NCI-H1694 treated with DMSO at 0.1 percent for 48 hours (cell line): Measurements from ENCODE around the gene TPRA1.
A peak's percentile ranks its signal among the peaks of the same experiment; 100 is the strongest.

Experiments
- DNase-seq: peaks from one replicate; lab custom pipeline; 2025; lab: John Stamatoyannopoulos, UW

TPRA1 gene

DNA sequence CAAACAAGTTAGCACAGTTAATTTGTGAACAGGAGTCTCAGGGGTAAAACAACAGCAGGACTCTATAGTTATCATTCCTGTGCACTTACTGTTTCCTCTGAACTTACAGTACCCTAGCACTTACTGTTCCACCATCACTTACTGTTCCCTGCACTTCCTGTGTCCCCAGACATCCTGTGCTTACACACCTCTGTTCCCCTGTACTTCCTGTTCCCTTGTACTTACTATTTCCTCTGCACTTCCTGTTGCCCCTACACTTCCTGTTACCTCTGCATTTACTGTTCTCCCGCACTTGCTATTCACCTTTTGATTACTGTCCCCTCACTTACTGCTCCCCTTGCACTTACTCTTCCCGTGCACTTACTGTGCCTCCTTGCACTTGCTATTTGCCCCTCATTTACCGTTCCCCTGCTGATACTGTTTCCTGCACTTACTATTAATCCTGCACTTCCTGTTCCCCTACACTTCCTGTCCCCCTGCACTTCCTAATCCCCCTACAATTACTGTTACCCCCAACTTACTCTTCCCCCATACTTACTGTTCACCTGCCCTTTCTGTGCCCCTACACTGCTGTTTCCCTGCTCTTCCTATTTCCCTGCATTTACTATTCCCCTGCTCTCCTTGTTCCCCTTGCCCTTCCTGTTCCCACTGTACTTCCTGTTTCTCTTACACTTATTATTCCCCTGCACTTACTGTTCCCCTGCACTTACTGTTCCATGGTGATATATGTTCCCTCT lies 30.3 kb downstream of the TPRA1 start:
- DNase-seq: no peak

DNA sequence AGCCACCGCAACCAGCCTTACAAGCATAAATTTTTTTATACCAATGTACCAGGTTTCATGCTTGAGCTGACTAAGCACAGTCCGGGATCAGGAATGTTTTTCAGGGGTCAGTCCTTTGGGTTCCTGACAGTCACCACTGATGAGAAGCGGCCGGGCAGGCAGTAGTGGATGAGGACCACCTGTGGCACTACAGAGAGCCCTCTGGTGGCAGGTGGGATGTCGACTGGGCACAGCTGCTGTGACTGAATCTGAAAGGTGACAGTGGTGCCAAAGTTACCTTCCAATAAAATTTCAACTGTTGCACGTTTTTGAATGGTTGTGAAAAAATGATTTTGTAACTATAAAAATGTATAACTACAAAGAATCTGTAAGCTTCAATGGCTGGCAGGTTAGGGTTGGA lies 34.0 kb downstream of the TPRA1 start:
- no peak for DNase-seq

DNA sequence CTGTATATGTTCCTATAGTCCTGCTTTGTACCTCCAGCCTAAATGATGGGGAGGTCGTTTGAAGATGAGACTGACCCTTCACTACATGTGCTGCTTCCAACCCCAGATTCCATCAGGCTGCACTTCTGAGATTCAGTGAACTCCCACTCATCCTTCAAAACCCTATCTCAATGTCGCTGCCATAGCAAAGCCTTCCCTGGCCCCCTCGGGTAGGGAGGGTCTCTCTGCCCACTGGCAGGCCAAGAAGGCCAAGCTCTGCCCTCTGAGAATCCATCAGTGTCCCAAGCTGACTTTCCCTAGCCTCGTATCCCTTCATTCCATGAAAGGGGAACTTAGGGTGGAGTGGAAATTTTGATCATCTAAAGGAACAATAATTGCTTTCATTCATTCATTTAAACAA lies 35.4 kb downstream of the TPRA1 start:
- DNase-seq: no peak

DNA sequence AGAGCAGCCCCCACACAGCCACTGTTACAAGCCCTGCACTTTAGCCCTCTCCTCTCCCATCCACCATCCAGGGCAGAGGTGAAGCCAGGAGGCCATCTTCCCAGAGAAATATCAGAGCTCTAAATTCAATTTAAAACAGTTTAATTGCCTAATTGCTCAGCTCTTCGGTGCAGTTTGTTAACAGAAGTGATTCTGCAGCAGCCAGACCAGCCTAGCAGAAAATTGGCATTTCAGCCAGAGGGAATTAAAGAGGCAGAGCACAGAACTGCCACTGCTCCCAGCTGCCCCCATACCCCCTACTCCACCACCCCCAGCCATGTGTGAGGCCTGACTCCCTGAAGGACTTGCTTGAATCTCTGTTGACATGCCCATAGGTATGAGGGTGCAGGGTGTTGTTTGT lies 38.5 kb downstream of the TPRA1 start:
- DNase-seq: peak; percentile 64

DNA sequence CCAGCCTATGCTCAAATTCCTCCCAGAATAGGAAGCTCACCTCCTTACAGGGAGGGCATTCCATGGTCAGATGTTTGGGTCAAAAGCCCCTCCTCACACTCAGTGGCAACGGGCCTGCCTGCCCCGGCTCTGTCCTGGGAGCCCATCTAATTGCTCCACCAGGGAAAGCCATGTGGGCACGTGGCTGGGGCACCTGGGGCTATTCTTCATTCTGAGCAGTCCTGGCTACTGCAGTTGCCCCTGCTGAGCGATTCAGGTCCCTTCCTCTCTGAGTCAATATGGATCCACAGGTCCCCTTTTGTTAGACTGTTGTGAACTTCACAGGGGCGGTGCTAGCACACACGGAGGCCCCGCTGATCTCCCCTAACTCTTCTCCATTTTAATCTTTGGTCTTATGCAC lies 39.4 kb downstream of the TPRA1 start:
- no peak for DNase-seq

DNA sequence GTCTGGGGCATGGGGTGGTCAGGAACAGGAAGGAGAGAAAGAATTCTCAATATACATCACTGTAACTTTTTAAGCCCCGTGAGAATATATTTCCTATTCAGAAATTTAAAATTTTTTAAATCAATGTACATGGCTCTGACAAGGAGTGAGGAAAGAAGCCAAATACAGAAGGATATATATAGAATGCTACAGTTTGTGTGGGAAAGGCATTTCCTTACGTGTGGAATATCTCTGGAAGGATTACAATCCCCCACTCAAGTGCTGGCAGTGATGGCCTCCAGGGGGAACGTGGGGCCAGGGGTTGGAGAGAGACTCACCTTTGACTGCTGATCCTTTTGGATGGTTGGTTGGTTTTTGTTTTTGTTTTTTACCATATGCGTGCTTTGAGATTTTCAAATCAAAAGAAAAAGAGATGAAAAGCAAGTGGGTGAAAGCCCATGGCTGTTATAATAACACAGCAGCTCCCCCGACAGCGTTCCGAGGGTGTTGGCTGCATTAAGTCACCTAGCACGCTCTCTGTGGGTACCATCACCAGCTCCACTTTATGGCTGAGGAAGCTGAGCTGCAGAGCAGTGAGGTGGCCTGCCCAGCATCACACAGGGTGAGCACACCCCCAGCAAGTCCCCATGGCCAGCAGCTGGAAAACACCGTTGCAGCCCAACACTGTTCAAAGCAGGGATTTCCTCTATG lies 39.9 kb downstream of the TPRA1 start:
- DNase-seq: no peak

DNA sequence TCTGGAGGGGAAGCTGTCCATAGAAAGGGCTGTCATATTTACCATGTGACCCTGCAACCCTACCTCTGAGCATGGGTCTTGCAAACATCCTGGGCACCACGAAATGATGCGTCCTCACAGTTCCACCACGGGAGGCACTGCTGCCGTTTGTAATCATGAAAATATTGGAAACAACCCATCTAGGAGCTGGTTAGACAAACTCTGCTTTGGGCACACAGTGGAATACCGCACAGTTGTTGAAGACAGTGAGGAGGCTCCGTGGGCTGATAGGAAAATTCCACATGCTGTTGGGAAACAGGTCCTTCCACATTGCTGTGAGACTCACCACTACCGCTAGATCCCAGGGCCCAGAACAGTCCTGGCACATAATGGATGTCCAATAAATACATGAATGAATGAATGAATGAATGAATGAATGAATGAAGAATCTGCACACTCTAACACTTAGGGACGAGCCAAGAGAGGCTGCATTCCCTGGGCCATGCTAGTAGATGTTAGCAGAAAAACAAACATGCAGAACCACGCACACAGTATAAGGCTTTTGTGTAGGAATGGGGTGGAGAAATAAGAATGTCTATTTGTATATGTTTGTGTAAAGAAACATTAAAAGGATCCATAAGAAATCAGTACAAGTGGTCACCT lies 40.6 kb downstream of the TPRA1 start:
- no peak for DNase-seq

DNA sequence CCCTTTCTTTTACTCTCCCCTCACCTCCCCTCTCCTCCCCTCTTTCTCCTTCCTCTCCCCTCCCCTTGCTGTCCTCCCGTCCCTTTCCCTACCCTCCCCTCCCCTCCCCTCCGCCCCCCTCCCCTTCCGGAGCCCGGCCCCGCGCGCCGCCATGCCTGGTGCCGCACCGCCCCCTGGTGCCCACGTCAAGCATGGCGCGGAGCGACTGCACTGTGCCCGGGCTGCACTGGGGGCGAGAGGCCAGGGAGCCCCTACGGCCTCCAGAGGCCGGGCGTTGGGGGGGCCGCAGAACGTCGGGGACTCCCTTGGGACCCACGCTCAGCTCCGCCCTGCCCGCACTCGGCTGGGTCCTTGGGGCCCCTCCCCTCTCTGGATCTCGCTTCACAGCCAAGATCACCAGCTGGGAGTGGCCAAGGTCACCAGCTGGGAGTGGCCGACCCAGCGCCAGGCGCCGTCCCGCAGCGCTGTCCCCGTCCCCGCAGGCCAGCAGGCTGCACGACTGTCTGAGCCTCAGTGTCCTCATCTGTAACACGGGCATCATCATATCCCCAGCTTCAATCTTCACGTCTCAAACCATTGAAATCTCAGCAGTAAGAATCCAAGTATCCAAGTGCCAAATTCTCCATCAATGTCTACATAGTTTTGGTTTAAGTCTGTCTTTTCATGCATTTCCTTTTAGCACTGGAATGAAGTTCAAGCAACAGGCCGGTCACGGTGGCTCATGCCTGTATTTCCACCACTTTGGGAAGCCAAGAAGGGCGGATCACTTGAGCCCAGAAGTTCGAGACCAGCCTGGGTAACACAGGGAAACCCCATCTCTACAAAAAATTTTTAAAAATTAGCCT lies 42.5 kb downstream of the TPRA1 start:
- peak; percentile 42 for DNase-seq

DNA sequence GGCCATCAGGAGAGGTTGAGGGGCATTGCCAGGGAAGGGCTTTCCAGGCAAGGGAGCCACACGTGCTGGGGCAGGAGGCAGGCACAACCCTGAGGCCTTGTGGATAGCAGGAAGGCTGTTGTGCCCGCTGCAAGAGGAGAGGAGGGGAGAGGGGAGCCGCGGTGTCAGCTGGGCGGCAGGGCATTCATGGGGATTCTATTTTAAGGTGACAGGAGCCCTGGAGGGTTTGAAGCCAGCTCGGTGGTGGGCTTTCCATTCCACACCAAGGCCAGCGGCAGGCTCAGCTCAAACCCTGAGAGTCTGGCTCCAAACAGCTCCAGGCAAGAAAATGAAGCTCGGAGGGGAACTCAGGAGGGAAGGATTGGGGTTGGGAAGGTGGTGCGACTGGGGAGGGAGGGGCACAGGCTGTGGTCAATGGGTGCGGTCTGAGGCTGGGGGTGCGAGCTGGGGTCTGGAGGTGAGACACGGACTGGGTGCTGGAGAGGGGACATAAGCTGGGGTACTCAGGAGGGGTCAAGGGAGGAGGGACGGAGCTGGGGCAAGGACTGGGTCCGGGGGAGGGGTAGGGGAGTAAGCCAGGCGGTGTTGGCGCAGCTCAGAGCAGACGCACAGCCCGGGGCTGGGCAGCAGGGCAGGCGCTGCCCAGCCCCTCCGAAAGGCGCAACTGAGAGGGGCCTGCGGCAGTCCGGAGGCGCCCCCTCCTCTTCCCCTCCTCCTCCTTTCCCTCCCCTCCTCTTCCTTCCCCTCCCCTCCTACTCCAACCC lies 43.4 kb downstream of the TPRA1 start:
- no peak for DNase-seq

DNA sequence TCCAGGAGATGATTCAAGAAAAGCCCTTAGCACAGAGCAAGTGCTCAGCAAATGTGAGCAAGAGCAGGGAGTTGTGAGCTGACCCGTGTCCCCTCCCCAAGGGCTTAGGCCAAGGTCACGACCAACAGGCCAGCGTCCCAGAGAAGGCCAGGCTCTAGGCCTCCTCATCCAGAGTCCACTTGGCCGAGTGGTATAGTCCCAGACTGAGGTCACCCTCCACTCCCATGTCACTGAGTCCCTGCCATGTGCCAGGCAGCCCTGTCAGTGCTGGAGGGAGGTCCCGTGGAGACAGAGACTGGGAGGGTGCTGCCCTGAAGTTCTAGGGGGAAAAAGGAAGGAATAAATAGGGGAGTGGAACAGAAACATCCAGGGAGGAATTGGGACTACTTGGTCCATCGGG lies 44.0 kb downstream of the TPRA1 start:
- no peak for DNase-seq

DNA sequence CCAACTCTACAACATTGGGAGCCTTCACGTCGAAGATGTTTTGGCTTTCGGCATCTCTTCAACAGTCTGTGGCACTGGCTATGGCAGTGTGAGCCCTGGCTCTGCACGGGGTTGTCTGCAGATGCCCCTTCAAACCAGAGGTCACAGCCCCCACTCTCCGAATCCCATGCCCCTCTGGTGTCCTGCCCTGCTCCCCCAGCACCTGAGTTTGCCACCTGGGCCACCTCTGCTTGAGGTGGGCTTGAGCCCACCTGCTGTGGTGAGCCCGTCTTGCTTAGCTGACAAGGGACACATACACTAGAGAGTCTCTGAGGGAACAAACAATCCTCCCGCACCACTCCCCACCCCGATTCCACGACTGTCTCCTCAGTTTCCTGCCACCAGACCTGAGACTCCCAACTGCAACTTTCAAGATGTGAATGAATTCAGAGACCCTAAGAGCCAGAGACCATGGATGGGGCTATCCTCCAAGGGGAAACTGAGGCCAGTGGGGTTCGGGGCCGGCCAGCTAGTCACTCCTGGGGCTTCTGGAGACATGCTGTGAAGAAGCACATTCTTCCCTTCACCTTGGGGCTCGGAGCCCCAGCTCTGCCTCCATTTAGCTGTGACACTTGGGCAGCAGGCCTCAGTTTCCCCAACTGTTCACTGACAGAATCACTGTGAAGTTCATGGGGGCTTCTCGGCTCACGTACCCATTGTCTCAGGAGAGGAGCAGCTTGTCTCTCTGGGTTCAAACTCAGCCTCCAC lies 44.6 kb downstream of the TPRA1 start:
- DNase-seq: no peak

DNA sequence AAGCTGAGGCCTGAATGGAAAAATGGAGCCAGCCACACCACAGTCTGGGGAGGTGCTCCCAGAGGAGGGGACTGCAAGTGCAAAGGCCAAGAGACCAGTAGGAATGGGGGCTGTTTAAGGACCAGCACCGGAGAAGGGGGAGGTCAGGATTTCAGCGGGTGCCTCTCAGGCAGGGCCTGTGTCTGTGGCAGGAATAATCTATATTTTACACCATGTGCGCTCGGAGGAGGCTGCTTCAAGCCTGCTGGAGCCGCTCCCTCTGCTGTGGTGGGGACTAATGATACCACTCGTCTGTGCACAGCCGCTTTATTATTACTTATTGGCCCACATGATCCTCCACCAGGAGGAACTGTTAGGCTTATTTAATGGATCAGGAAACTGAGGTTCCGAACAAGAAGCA lies 45.3 kb downstream of the TPRA1 start:
- peak; percentile 77 for DNase-seq

DNA sequence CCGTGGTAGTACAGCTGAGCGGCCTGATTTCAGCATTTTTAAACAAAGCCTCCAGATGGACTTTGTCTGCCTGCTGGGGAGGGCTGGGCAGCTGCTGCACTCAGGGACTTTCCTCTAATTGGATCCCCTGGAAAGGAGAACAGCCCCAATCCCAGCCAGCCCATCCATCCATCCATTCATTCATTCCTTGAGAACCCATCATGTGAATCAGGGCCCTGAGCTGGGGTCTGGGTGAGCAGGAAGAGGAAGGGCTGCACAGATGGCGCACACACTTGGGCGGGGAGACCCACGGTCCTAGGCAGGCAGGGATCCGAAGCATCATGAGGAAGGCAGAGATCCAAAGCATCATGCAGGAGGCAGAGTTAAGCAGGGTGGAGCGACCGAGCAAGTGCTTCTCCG lies 45.7 kb downstream of the TPRA1 start:
- DNase-seq: peak; percentile 93

DNA sequence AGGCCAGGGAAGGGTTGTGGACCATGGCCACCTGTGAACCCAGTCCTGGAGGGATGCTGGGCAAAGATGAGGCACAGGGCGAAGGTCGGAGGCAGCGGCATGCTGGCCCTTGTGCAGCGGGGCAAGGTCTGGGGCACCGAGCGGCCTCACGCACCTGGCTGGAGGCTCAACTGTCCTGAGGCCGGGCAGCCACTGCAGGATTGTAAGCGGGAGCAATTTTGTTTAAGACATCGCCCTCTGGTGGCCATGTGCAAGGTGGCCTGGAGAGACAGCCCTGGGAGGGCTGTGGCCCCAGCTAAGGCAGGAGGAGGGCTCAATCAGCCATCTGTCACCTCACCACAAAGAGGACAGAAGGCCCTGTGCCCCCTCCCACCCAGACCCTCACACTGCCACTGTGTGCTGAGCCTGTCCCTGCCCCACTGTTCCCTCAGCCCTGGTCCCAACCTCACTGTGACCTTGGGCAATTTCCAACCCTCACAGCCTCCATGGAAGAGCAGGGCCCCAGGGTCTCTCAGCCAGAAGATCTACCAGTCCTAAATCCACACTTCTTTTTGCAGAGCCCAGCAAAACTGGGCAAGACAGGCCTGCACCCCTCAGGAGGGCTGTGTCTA lies 46.2 kb downstream of the TPRA1 start:
- peak; percentile 93 for DNase-seq

DNA sequence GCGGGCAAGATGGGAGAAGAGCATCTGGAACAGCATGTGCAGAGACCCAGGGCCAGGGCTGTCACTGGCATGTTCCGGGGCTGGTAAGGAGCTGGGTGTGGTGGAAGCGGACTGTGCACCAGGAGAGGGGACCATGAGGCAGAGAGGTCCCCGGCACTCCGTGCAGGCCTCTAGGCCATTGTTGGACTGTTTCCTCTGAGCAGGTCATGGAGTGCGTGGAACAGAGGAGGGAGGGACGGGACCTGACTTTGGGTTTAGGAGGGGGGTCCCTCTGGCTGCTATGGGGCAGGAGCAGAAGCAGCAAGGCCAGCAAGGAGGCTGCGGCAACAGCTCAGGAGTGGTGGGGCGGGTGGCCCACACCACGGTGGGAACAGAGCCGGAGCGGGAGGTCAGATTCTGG lies 47.1 kb downstream of the TPRA1 start:
- no peak for DNase-seq

DNA sequence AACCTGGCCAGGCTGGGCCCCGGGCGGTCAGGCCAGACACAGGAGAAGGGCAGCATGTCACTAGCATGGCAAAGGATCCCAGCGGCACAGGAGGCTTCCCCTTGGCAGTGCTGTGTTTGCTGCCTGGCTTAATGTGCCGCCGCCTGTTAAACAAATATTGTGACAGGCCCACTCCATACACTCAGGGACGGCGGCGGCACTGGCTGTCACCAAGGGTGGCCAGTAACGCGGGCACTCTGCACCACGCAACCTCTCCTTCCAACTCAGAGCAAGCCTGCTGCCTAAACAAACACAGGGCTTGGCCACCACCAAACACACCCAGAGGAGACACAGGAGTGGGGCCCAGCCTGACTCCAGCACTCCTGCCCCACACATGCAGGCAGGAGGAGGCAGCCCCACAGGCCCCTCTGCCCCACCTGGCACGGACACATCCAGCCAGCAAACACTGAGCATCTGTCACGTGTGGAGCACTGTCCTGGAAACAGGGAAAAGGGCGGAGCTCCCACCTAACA lies 48.0 kb downstream of the TPRA1 start:
- peak; percentile 27 for DNase-seq

DNA sequence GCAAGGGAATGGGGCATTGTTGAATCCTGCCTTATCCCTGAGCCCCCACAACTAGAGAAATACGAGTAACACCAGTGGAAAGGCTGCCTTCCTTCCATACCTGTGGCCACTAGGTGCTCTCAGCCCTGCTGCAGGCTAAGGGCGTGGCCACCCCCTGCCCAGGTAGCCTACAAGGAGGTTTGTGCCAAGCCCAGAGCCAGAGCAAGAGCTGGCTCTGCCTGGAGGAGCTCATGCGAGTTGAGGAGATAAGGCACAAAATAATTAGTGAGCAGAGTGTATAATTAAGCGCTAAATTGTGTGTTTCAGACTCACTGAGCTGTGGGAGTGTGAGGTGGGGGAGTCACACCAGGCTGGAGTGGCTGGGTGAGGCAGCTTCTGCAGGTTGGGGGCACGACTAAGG lies 49.2 kb downstream of the TPRA1 start:
- DNase-seq: no peak

DNA sequence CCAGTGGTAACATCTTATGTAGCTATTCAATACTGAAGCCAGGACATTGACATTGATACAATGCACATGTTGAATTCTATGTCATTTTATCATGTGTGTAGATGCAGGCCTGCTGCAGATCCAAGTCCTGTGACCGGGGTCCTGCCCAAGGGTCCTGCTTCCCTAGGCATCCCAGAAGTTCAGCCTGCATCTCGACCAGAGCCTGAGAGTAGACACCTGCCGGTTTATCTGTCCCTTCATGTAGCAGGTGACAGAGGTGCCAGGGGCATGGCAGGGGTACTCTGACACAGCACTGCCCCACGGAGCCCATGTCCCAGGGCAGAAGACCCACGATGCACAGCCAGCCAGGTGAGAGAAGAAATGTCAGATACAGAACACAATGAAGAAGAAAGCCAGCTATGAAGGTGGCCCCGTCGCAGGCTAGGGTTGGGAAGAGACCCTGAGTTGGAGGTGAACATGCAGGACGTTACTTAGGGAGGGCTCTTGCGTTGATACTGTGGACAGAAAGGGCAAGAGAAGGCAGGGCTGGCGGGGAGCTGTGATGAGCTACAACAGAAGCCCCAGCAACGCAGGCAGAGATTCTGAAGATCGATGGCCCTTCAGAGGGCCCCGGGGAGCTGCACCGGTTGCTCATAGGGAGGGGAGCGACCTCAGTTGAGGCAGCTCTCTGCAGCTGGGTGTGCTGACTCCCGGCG lies 51.0 kb downstream of the TPRA1 start:
- DNase-seq: no peak

DNA sequence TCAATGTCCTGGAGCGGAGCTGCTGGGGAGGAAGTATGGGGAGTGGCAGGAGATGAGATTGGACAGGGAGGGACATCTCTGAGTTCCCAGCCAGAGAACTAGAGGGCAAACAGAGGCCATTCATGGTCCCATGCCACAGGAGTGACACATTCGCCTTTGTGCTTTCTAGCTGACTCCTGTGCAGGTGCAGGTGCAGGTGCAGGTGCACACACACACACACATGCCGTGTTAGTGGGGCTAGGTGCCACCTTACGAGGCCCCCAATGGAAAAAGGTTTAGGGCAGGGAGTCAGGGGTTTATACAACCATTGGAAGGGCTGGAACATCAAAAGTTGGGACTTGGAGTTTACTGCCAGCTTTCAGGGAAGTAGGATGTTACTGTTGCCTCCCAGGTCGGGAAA lies 52.0 kb downstream of the TPRA1 start:
- DNase-seq: no peak
